ENCODE measurements around the gene PEX14.
A peak's percentile ranks its signal among the peaks of the same experiment; 100 is the strongest.
"Not testable (repeated sequence)": the region's sequence is repeated elsewhere in the genome, so short reads cannot be mapped to it uniquely, and the experiment has no call there.

The PEX14 gene

GRCh38 chr1:10489291-10490055 lies 14.7 kb downstream of the PEX14 start:
- TF ChIP-seq JUND (IDR thresholded peaks at IDR 0.05; ENCODE audit: low read depth): no peak
- no peak for DNase-seq (ENCODE audit: low read depth in 1 of 2, low spot score in 1 of 2)
- in situ Hi-C loops (cut with HindIII; ENCODE audit: low pct_unique_long_range_greater_than_20kb, low sequenced_read_pairs): no loop called here

GRCh38 chr1:10490286-10490970 lies 15.7 kb downstream of the PEX14 start:
- no peak for DNase-seq (ENCODE audit: low read depth in 1 of 2, low spot score in 1 of 2)
- in situ Hi-C loops (cut with HindIII; ENCODE audit: low pct_unique_long_range_greater_than_20kb, low sequenced_read_pairs): no loop called here
- TF ChIP-seq JUND (IDR thresholded peaks at IDR 0.05; ENCODE audit: low read depth): no peak

- TF ChIP-seq JUND (IDR thresholded peaks at IDR 0.05; ENCODE audit: low read depth): no peak
- in situ Hi-C loops (cut with HindIII; ENCODE audit: low pct_unique_long_range_greater_than_20kb, low sequenced_read_pairs): no loop called here
- no peak for DNase-seq (ENCODE audit: low read depth in 1 of 2, low spot score in 1 of 2)
Observed at GRCh38 chr1:10494418-10494753, 19.6 kb downstream of the PEX14 start.

GRCh38 chr1:10494754-10495474 lies 20.2 kb downstream of the PEX14 start:
- peak in 1 of 2 experiments; percentile 70 for DNase-seq (ENCODE audit: low read depth in 1 of 2, low spot score in 1 of 2)
- TF ChIP-seq JUND (IDR thresholded peaks at IDR 0.05; ENCODE audit: low read depth): no peak
- in situ Hi-C loops (cut with HindIII; ENCODE audit: low pct_unique_long_range_greater_than_20kb, low sequenced_read_pairs): no loop called here

- in situ Hi-C loops (cut with HindIII; ENCODE audit: low pct_unique_long_range_greater_than_20kb, low sequenced_read_pairs): no loop called here
- TF ChIP-seq JUND (IDR thresholded peaks at IDR 0.05; ENCODE audit: low read depth): no peak
- DNase-seq (ENCODE audit: low read depth in 1 of 2, low spot score in 1 of 2): no peak
Observed at GRCh38 chr1:10495475-10495817, 20.7 kb downstream of the PEX14 start.

GRCh38 chr1:10495952-10496351 lies 21.2 kb downstream of the PEX14 start:
- in situ Hi-C loops (cut with HindIII; ENCODE audit: low pct_unique_long_range_greater_than_20kb, low sequenced_read_pairs): no loop called here

GRCh38 chr1:10497109-10497508 lies 22.4 kb downstream of the PEX14 start:
- in situ Hi-C loops (cut with HindIII; ENCODE audit: low pct_unique_long_range_greater_than_20kb, low sequenced_read_pairs): no loop called here
- TF ChIP-seq JUND (IDR thresholded peaks at IDR 0.05; ENCODE audit: low read depth): no peak
- DNase-seq (ENCODE audit: low read depth in 1 of 2, low spot score in 1 of 2): no peak

More at GRCh38 chr1:10495952-10496351, 21.2 kb downstream of the PEX14 start:
- TF ChIP-seq JUND (IDR thresholded peaks at IDR 0.05; ENCODE audit: low read depth): no peak
- no peak for DNase-seq (ENCODE audit: low read depth in 1 of 2, low spot score in 1 of 2)

- no peak for DNase-seq (ENCODE audit: low read depth in 1 of 2, low spot score in 1 of 2)
- in situ Hi-C loops (cut with HindIII; ENCODE audit: low pct_unique_long_range_greater_than_20kb, low sequenced_read_pairs): no loop called here
- no peak for TF ChIP-seq JUND (IDR thresholded peaks at IDR 0.05; ENCODE audit: low read depth)
Observed at GRCh38 chr1:10498231-10498630, 23.5 kb downstream of the PEX14 start.

- TF ChIP-seq JUND (IDR thresholded peaks at IDR 0.05; ENCODE audit: low read depth): no peak
- in situ Hi-C loops (cut with HindIII; ENCODE audit: low pct_unique_long_range_greater_than_20kb, low sequenced_read_pairs): no loop called here
- no peak for DNase-seq (ENCODE audit: low read depth in 1 of 2, low spot score in 1 of 2)
Observed at GRCh38 chr1:10502206-10502605, 27.5 kb downstream of the PEX14 start.

- in situ Hi-C loops (cut with HindIII; ENCODE audit: low pct_unique_long_range_greater_than_20kb, low sequenced_read_pairs): no loop called here
- DNase-seq (ENCODE audit: low read depth in 1 of 2, low spot score in 1 of 2): no peak
- no peak for TF ChIP-seq JUND (IDR thresholded peaks at IDR 0.05; ENCODE audit: low read depth)
Observed at GRCh38 chr1:10504249-10504648, 29.5 kb downstream of the PEX14 start.

GRCh38 chr1:10506046-10506676 lies 31.4 kb downstream of the PEX14 start:
- DNase-seq (ENCODE audit: low read depth in 1 of 2, low spot score in 1 of 2); in situ Hi-C loops (cut with HindIII; ENCODE audit: low pct_unique_long_range_greater_than_20kb, low sequenced_read_pairs): not testable (repeated sequence)

GRCh38 chr1:10506677-10507047 lies 31.9 kb downstream of the PEX14 start:
- TF ChIP-seq JUND (IDR thresholded peaks at IDR 0.05; ENCODE audit: low read depth): no peak
- in situ Hi-C loops (cut with HindIII; ENCODE audit: low pct_unique_long_range_greater_than_20kb, low sequenced_read_pairs): no loop called here
- no peak for DNase-seq (ENCODE audit: low read depth in 1 of 2, low spot score in 1 of 2)
